Ovary (tissue), 3 donors: ENCODE data around the gene ZIK1.

Experiments used
- CTCF ChIP-seq, 3 donors: fragments of 450-650 bp in 2 of 3; fragments of 200-600 bp in 1 of 3; IDR thresholded peaks; one replicate each; pipeline versions ENCODE4 v1.5.1 to v1.8.0; 2016 to 2022; ENCODE audit warnings: antibody characterized with exemption in 3 of 3, mild to moderate bottlenecking in 1 of 3
- EP300 ChIP-seq: sonication (generic); formaldehyde crosslinking; IDR thresholded peaks from one replicate; pipeline ENCODE4 v1.6.1; 2017; ENCODE audit warnings: antibody characterized with exemption
- POLR2A ChIP-seq: fragments of 450-650 bp; IDR thresholded peaks from one replicate; pipeline ENCODE4 v1.6.1; 2017; ENCODE audit warnings: antibody characterized with exemption, mild to moderate bottlenecking, moderate library complexity
- donor health status: DM: no; HTN: no; CAD: no.

GRCh38 chr19:57570707-57571106 is 13.2 kb upstream of the ZIK1 start:
- TF ChIP-seq CTCF (IDR thresholded peaks at IDR 0.05): no peak
- no peak for TF ChIP-seq EP300
- TF ChIP-seq POLR2A: no peak
